NCI-H2107 (cell line): Measurements from ENCODE around the gene SHC4.

Experiments
- DNase-seq: peaks from one replicate; lab custom pipeline; 2025; lab: John Stamatoyannopoulos, UW

The SHC4 gene

GRCh38 chr15:48967336-48967735 lies 3.6 kb upstream of the SHC4 start:
- no peak for DNase-seq

- no peak for DNase-seq
These were observed 3.0 kb upstream of the SHC4 start for GRCh38 chr15:48966595-48967301.

- no peak for DNase-seq
These were observed 2.3 kb upstream of the SHC4 start for GRCh38 chr15:48965972-48966371.

GRCh38 chr15:48964898-48965297 lies 1.2 kb upstream of the SHC4 start:
- no peak for DNase-seq

- no peak for DNase-seq
These were observed 826 bp downstream of the SHC4 start for GRCh38 chr15:48962662-48963523.

GRCh38 chr15:48955967-48956366 lies 7.8 kb downstream of the SHC4 start:
- DNase-seq = no peak

GRCh38 chr15:48955370-48955769 lies 8.3 kb downstream of the SHC4 start:
- DNase-seq = no peak

- no peak for DNase-seq
These were observed 9.2 kb downstream of the SHC4 start for GRCh38 chr15:48954538-48954937.

GRCh38 chr15:48946840-48947187 lies 16.9 kb downstream of the SHC4 start:
- no peak for DNase-seq

GRCh38 chr15:48946074-48946839 lies 17.5 kb downstream of the SHC4 start:
- no peak for DNase-seq

GRCh38 chr15:48945386-48945785 lies 18.3 kb downstream of the SHC4 start:
- no peak for DNase-seq

- DNase-seq = no peak
These were observed 21.8 kb downstream of the SHC4 start for GRCh38 chr15:48941904-48942303.

- no peak for DNase-seq
These were observed 23.2 kb downstream of the SHC4 start for GRCh38 chr15:48940508-48940907.

- DNase-seq = no peak
These were observed 24.1 kb downstream of the SHC4 start for GRCh38 chr15:48939648-48940047.

GRCh38 chr15:48937886-48938285 lies 25.8 kb downstream of the SHC4 start:
- no peak for DNase-seq

- no peak for DNase-seq
These were observed 27.1 kb downstream of the SHC4 start for GRCh38 chr15:48936666-48937065.

GRCh38 chr15:48935236-48935635 lies 28.5 kb downstream of the SHC4 start:
- no peak for DNase-seq

GRCh38 chr15:48930735-48931134 lies 33.0 kb downstream of the SHC4 start:
- DNase-seq = no peak

- no peak for DNase-seq
These were observed 34.1 kb downstream of the SHC4 start for GRCh38 chr15:48929661-48930060.

- no peak for DNase-seq
These were observed 34.7 kb downstream of the SHC4 start for GRCh38 chr15:48928877-48929538.

- no peak for DNase-seq
These were observed 38.0 kb downstream of the SHC4 start for GRCh38 chr15:48925714-48926223.
